HCT116 (cell line): Measurements from ENCODE around the gene PTRHD1. TPM values are rescaled to one million over a fixed set of nuclear protein-coding genes. Genes with fewer than 3 reads are reported as not detected.

Source experiments
- ATAC-seq: fragments of 200-7000 bp; cut with Tn5 transposase; 2 replicates; pipeline ENCODE4 v1.9.1; 2020; ENCODE audit warnings: mild to moderate bottlenecking, moderate library complexity
- BruUV-seq: library from RNA; stranded (reverse); fragments of 400-500 nt; replicated peaks from 2 replicates; lab custom pipeline; 2021; lab: Mats Ljungman, UMichigan
- CTCF ChIA-PET: fragments of 300-600 bp; sonication (Branson Sonifier 250); formaldehyde crosslinking; loops from one replicate; lab custom pipeline; 2021; ENCODE audit warnings: antibody characterized with exemption; lab: Charles Lee
- POLR2A ChIA-PET: fragments of 300-600, 350-600 bp; sonication (Branson Sonifier 250); formaldehyde crosslinking; loops from one replicate; lab custom pipeline; 2021; ENCODE audit warnings: antibody characterized with exemption; lab: Charles Lee
- RAD21 ChIA-PET, 2 experiments: fragments of 300-600 bp; sonication (Branson Sonifier 250); formaldehyde crosslinking; loops; one replicate each; lab custom pipeline; 2023; ENCODE audit warnings: low total read pairs in 2 of 2; ENCODE audit not compliant: uncharacterized antibody in 2 of 2, unreplicated experiment in 2 of 2, low non-redundant PET in 1 of 2; lab: Charles Lee
- DNase-seq: peaks from one replicate; pipeline ENCODE4 v3.0.0-alpha.2; 2010; ENCODE audit warnings: low read depth, low spot score
- H2AFZ ChIP-seq: fragments of 200-600 bp; shearing (Covaris generic), sonication (generic); 2 replicates; pipeline ENCODE4 v1.6.1; 2017; ENCODE audit warnings: low read depth, mixed run types, mixed read lengths, antibody characterized with exemption, low read length; ENCODE audit not compliant: poor library complexity, severe bottlenecking
- H3K27ac ChIP-seq: 2 replicates; pipeline ENCODE4 v1.5.1; 2012; ENCODE audit warnings: low read depth, low read length
- H3K27me3 ChIP-seq: fragments of 200-600 bp; sonication (generic); 2 replicates; pipeline ENCODE4 v1.6.1; 2016; ENCODE audit warnings: mixed run types, low read length, mixed read lengths; ENCODE audit not compliant: insufficient read depth
- H3K36me3 ChIP-seq, 2 experiments: fragments of 200-500 bp in 1 of 2; fragments of 200-600 bp in 1 of 2; sonication (Bioruptor generic) in 1 of 2; sonication (generic) in 1 of 2; 2 replicates each; pipeline versions ENCODE4 v1.5.1 to v1.6.1; 2014 to 2016; ENCODE audit warnings: low read length in 2 of 2, inconsistent platforms in 1 of 2, mixed read lengths in 1 of 2, mixed run types in 1 of 2; ENCODE audit not compliant: insufficient read depth in 2 of 2, control insufficient read depth in 1 of 2
- H3K4me1 ChIP-seq, 2 experiments: fragments of 200-600 bp in 1 of 2; sonication (generic) in 1 of 2; 2 replicates each; pipeline versions ENCODE4 v1.5.1 to v1.6.1; 2012 to 2017; ENCODE audit warnings: low read length in 2 of 2, inconsistent platforms in 1 of 2, mild to moderate bottlenecking in 1 of 2, mixed read lengths in 1 of 2, mixed run types in 1 of 2, moderate library complexity in 1 of 2; ENCODE audit not compliant: insufficient read depth in 2 of 2, control insufficient read depth in 1 of 2
- H3K4me2 ChIP-seq: fragments of 200-600 bp; sonication (generic); 2 replicates; pipeline ENCODE4 v1.6.1; 2017; ENCODE audit warnings: mixed run types, low read length, mixed read lengths
- H3K4me3 ChIP-seq, 2 experiments: fragments of 200-600 bp in 1 of 2; sonication (generic) in 1 of 2; replicated peaks in 1 of 2; 2 replicates each; pipeline ENCODE4 v1.5.1; 2011 to 2016; ENCODE audit warnings: low read length in 2 of 2, control low read depth in 1 of 2, low read depth in 1 of 2, mild to moderate bottlenecking in 1 of 2, mixed read lengths in 1 of 2, mixed run types in 1 of 2
- H3K79me2 ChIP-seq: fragments of 200-600 bp; sonication (generic); 2 replicates; pipeline ENCODE4 v1.6.1; 2017; ENCODE audit warnings: mild to moderate bottlenecking, mixed run types, low read length, moderate library complexity, mixed read lengths; ENCODE audit not compliant: insufficient read depth
- H3K9ac ChIP-seq: fragments of 200-600 bp; sonication (generic); 2 replicates; pipeline ENCODE4 v1.6.1; 2016; ENCODE audit warnings: low read length, mixed read lengths
- H3K9me2 ChIP-seq: fragments of 200-600 bp; sonication (generic), shearing (Covaris generic); 2 replicates; pipeline ENCODE4 v1.6.1; 2017; ENCODE audit warnings: mixed run types, mild to moderate bottlenecking, moderate library complexity; ENCODE audit not compliant: insufficient read depth
- H3K9me3 ChIP-seq, 2 experiments: fragments of 200-500 bp in 1 of 2; fragments of 200-600 bp in 1 of 2; sonication (Bioruptor generic) in 1 of 2; sonication (generic) in 1 of 2; 2 replicates each; pipeline ENCODE4 v1.6.1; 2014 to 2017; ENCODE audit warnings: low read length in 2 of 2, mixed read lengths in 2 of 2, inconsistent platforms in 1 of 2, low read depth in 1 of 2, mild to moderate bottlenecking in 1 of 2, mixed run types in 1 of 2, moderate library complexity in 1 of 2; ENCODE audit not compliant: control insufficient read depth in 1 of 2, insufficient read depth in 1 of 2
- H4K20me1 ChIP-seq: fragments of 200-600 bp; sonication (generic), shearing (Covaris generic); 2 replicates; pipeline ENCODE4 v1.6.1; 2017; ENCODE audit warnings: mixed run types, mild to moderate bottlenecking, moderate library complexity; ENCODE audit not compliant: insufficient read depth
- CTCF ChIP-seq, 3 experiments: fragments of 200-600 bp in 1 of 3; sonication (generic) in 1 of 3; IDR thresholded peaks in 2 of 3; conservative IDR thresholded peaks in 1 of 3; 2 replicates each; pipeline ENCODE4 v1.5.1; 2012 to 2017; ENCODE audit warnings: low read depth in 2 of 3, low read length in 2 of 3, antibody characterized with exemption in 1 of 3, borderline replicate concordance in 1 of 3, control low read depth in 1 of 3, mild to moderate bottlenecking in 1 of 3, mixed read lengths in 1 of 3, mixed run types in 1 of 3, moderate library complexity in 1 of 3; ENCODE audit not compliant: insufficient read depth in 1 of 3
- FOSL1 ChIP-seq: IDR thresholded peaks from 2 replicates; pipeline ENCODE4 v1.6.1; 2012; ENCODE audit warnings: low read depth
- JUND ChIP-seq: IDR thresholded peaks from 2 replicates; pipeline ENCODE4 v1.6.1; 2012
- POLR2AphosphoS5 ChIP-seq: IDR thresholded peaks from 2 replicates; pipeline ENCODE4 v1.6.1; 2011; ENCODE audit warnings: mild to moderate bottlenecking, low read depth, low read length, moderate library complexity
- RAD21 ChIP-seq: IDR thresholded peaks from 2 replicates; pipeline ENCODE4 v1.6.1; 2012; ENCODE audit warnings: low read depth, mild to moderate bottlenecking
- SIN3A ChIP-seq: IDR thresholded peaks from 2 replicates; pipeline ENCODE4 v1.6.1; 2012; ENCODE audit warnings: low read depth
- TCF7L2 ChIP-seq: IDR thresholded peaks from 2 replicates; pipeline ENCODE4 v1.7.0; 2011; ENCODE audit warnings: borderline replicate concordance, inconsistent platforms; ENCODE audit not compliant: insufficient read depth, insufficient read length; ENCODE audit errors: extremely low read depth
- ZFX ChIP-seq: fragments of 450-650 bp; IDR thresholded peaks from 2 replicates; pipeline ENCODE4 v1.6.1; 2017
- ZNF274 ChIP-seq: fragments of 200-500 bp; sonication (Bioruptor generic); IDR thresholded peaks from 2 replicates; pipeline ENCODE4 v1.6.1; 2014; ENCODE audit warnings: mild to moderate bottlenecking, low read depth, low read length, inconsistent platforms
- intact Hi-C: fragments of 100-400 bp; cut with micrococcal nuclease; formaldehyde crosslinking; loops from 2 replicates; pipeline ENCODE4 v1.10.0; 2022
- total RNA-seq: library from RNA; stranded (reverse); gene quantifications from one replicate; pipeline ENCODE4 v1.2.1, GENCODE V29; 2021; ENCODE audit not compliant: unreplicated experiment
- TF ChIP-seq, protein P1 (sequence below): IDR thresholded peaks from 2 replicates; pipeline ENCODE4 v1.6.1; 2012; ENCODE audit warnings: low read depth
- TF ChIP-seq, protein P2 (sequence below): IDR thresholded peaks from 2 replicates; pipeline ENCODE4 v1.6.1; 2011; ENCODE audit warnings: mild to moderate bottlenecking, low read length, moderate library complexity; ENCODE audit not compliant: insufficient replicate concordance; ENCODE audit errors: extremely low read depth

PTRHD1 gene
- total RNA-seq, 1 experiment from 2014 or later = 24.3 TPM

GRCh38 chr2:24824966-24825882 lies 32.0 kb upstream of the PTRHD1 start:
- peaks cover 8 to 31% of the 10 kb centered on the region in 2 experiments; a peak in 2 of 4 replicates for H3K36me3 ChIP-seq
- no peaks in the 10 kb centered on the region for H3K9me3 ChIP-seq
- no peaks in the 10 kb centered on the region for H3K9me2 ChIP-seq
- ATAC-seq = 0 out of 2 replicates have a peak, but pooled peaks have one; percentile 21
- no peaks in the 10 kb centered on the region for H3K4me1 ChIP-seq
- TF ChIP-seq FOSL1 = no peak
- TF ChIP-seq ZNF274 = no peak
- TF ChIP-seq RAD21 = 0 out of 2 replicates have a peak, but pooled peaks have one; percentile 7
- no peak for TF ChIP-seq SIN3A
- TF ChIP-seq TCF7L2 = no peak
- no peak for TF ChIP-seq JUND
- no peak for TF ChIP-seq POLR2AphosphoS5
- no peak for TF ChIP-seq ZFX
- TF ChIP-seq, protein P1, sequence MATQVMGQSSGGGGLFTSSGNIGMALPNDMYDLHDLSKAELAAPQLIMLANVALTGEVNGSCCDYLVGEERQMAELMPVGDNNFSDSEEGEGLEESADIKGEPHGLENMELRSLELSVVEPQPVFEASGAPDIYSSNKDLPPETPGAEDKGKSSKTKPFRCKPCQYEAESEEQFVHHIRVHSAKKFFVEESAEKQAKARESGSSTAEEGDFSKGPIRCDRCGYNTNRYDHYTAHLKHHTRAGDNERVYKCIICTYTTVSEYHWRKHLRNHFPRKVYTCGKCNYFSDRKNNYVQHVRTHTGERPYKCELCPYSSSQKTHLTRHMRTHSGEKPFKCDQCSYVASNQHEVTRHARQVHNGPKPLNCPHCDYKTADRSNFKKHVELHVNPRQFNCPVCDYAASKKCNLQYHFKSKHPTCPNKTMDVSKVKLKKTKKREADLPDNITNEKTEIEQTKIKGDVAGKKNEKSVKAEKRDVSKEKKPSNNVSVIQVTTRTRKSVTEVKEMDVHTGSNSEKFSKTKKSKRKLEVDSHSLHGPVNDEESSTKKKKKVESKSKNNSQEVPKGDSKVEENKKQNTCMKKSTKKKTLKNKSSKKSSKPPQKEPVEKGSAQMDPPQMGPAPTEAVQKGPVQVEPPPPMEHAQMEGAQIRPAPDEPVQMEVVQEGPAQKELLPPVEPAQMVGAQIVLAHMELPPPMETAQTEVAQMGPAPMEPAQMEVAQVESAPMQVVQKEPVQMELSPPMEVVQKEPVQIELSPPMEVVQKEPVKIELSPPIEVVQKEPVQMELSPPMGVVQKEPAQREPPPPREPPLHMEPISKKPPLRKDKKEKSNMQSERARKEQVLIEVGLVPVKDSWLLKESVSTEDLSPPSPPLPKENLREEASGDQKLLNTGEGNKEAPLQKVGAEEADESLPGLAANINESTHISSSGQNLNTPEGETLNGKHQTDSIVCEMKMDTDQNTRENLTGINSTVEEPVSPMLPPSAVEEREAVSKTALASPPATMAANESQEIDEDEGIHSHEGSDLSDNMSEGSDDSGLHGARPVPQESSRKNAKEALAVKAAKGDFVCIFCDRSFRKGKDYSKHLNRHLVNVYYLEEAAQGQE = no peak
- TF ChIP-seq CTCF (IDR thresholded peaks at IDR 0.05 in 2 of 3, conservative IDR thresholded peaks at IDR 0.05 in 1 of 3; ENCODE audit: borderline replicate concordance in 1 of 3, insufficient read depth in 1 of 3, low read depth in 2 of 3, low read length in 2 of 3) = peak in 2 of 3 experiments; percentile 66 to 81; a peak in 4 of 6 replicates
- TF ChIP-seq, protein P2, sequence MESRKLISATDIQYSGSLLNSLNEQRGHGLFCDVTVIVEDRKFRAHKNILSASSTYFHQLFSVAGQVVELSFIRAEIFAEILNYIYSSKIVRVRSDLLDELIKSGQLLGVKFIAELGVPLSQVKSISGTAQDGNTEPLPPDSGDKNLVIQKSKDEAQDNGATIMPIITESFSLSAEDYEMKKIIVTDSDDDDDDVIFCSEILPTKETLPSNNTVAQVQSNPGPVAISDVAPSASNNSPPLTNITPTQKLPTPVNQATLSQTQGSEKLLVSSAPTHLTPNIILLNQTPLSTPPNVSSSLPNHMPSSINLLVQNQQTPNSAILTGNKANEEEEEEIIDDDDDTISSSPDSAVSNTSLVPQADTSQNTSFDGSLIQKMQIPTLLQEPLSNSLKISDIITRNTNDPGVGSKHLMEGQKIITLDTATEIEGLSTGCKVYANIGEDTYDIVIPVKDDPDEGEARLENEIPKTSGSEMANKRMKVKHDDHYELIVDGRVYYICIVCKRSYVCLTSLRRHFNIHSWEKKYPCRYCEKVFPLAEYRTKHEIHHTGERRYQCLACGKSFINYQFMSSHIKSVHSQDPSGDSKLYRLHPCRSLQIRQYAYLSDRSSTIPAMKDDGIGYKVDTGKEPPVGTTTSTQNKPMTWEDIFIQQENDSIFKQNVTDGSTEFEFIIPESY = no peak
- TF ChIP-seq, all 23 proteins: peak for 2
- no TSS peak for BruUV-seq
- H3K4me3 ChIP-seq = no peak overlapping the region
- no peak overlapping the region for H3K4me2 ChIP-seq
- H4K20me1 ChIP-seq = no peaks in the 10 kb centered on the region
- H3K9ac ChIP-seq = no peak overlapping the region
- CTCF ChIA-PET = interaction anchor here (0.8 to 3.9 kb wide), 3 partner anchors 338 to 415 kb away, joined by 3 to 54 read pairs (median 38); no protein-coding TSS in a partner anchor
- H2AFZ ChIP-seq = no peak overlapping the region
- POLR2A ChIA-PET = no interaction called here
- no peaks in the 10 kb centered on the region for H3K79me2 ChIP-seq
- 0 out of 2 replicates have a peak overlapping the region, but pooled peaks have one; percentile 17 for H3K27ac ChIP-seq
- peak; percentile 10 for DNase-seq
- H3K27me3 ChIP-seq = no peaks in the 10 kb centered on the region
- intact Hi-C loops = loop anchor here (5.0 kb wide), 1 partner anchor 372 kb away; no protein-coding TSS in a partner anchor
- RAD21 ChIA-PET = no interaction called here
